H7 (cell line): ENCODE results near the gene FAM174C. TPM values are rescaled to one million over a fixed set of nuclear protein-coding genes. Genes with fewer than 3 reads are reported as not detected.

ENCODE experiments used
- DNase-seq: peaks from one replicate; pipeline ENCODE4 v3.0.0; 2012
- H3K27me3 ChIP-seq: 2 replicates; pipeline ENCODE4 v1.6.0; 2011; ENCODE audit warnings: mild to moderate bottlenecking, low read length; ENCODE audit not compliant: control insufficient read depth, insufficient read depth
- H3K36me3 ChIP-seq: replicated peaks from 2 replicates; pipeline ENCODE4 v1.5.1; 2011; ENCODE audit warnings: low read length; ENCODE audit not compliant: control insufficient read depth, insufficient read depth
- H3K4me3 ChIP-seq: 2 replicates; pipeline ENCODE4 v1.5.1; 2011; ENCODE audit warnings: low read depth, mild to moderate bottlenecking, control low read depth, low read length, moderate library complexity; ENCODE audit not compliant: insufficient read depth
- total RNA-seq: library from RNA; depleted of rRNA; stranded (reverse); fragments of >200 nt; shearing (Covaris generic); gene quantifications from 2 replicates; pipeline ENCODE4 v1.2.3, GENCODE V29; 2014

The FAM174C gene
- total RNA-seq, 1 experiment from 2014 or later, result 83.1 TPM

- DNase-seq, result no peak
- peaks cover 17% of the 10 kb centered on the region for H3K36me3 ChIP-seq
These were observed 23.0 kb upstream of the FAM174C start for GRCh38 chr19:1252221-1252820.

GRCh38 chr19:1252821-1253513, 22.4 kb upstream of the FAM174C start:
- Histone ChIP-seq H3K27me3 (no peaks in the 10 kb centered on the region), H3K4me3 (peak overlapping the region; percentile 93; the same call in 1 of the 2 replicates), H3K36me3 (peaks cover 19% of the 10 kb centered on the region)
- no peak for DNase-seq

More at GRCh38 chr19:1252221-1252820, 23.0 kb upstream of the FAM174C start:
- H3K27me3 ChIP-seq, result no peaks in the 10 kb centered on the region
- H3K4me3 ChIP-seq, result peak overlapping the region; percentile 93

GRCh38 chr19:1253514-1254080, 21.7 kb upstream of the FAM174C start:
- no peaks in the 10 kb centered on the region for H3K27me3 ChIP-seq
- H3K4me3 ChIP-seq, result no peak overlapping the region
- no peak for DNase-seq
- H3K36me3 ChIP-seq, result peaks cover 19% of the 10 kb centered on the region

- Histone ChIP-seq H3K27me3 (no peaks in the 10 kb centered on the region), H3K36me3 (peaks cover 19% of the 10 kb centered on the region), H3K4me3 (no peak overlapping the region)
- no peak for DNase-seq
These were observed 21.2 kb upstream of the FAM174C start for GRCh38 chr19:1254081-1254527.

GRCh38 chr19:1254530-1255185, 20.7 kb upstream of the FAM174C start:
- Histone ChIP-seq H3K4me3 (no peak overlapping the region), H3K27me3 (no peaks in the 10 kb centered on the region), H3K36me3 (peaks cover 19% of the 10 kb centered on the region)
- no peak for DNase-seq

GRCh38 chr19:1255186-1256161, 19.9 kb upstream of the FAM174C start:
- Histone ChIP-seq H3K36me3 (peaks cover 19% of the 10 kb centered on the region), H3K27me3 (no peaks in the 10 kb centered on the region), H3K4me3 (no peak overlapping the region)
- DNase-seq, result no peak

GRCh38 chr19:1256646-1257474, 18.5 kb upstream of the FAM174C start:
- Histone ChIP-seq H3K4me3 (no peak overlapping the region), H3K36me3 (peaks cover 19% of the 10 kb centered on the region), H3K27me3 (no peaks in the 10 kb centered on the region)
- DNase-seq, result no peak

- Histone ChIP-seq H3K4me3 (no peak overlapping the region), H3K36me3 (peaks cover 19% of the 10 kb centered on the region)
- no peak for DNase-seq
These were observed 17.7 kb upstream of the FAM174C start for GRCh38 chr19:1257475-1258162.

GRCh38 chr19:1258163-1258492, 17.2 kb upstream of the FAM174C start:
- no peak for DNase-seq
- Histone ChIP-seq H3K4me3 (no peak overlapping the region), H3K36me3 (peaks cover 19% of the 10 kb centered on the region), H3K27me3 (no peaks in the 10 kb centered on the region)

More at GRCh38 chr19:1257475-1258162, 17.7 kb upstream of the FAM174C start:
- H3K27me3 ChIP-seq, result no peaks in the 10 kb centered on the region

GRCh38 chr19:1258707-1259205, 16.6 kb upstream of the FAM174C start:
- H3K27me3 ChIP-seq, result no peaks in the 10 kb centered on the region
- peaks cover 19% of the 10 kb centered on the region for H3K36me3 ChIP-seq
- DNase-seq, result no peak
- no peak overlapping the region for H3K4me3 ChIP-seq

GRCh38 chr19:1259206-1259875, 16.0 kb upstream of the FAM174C start:
- Histone ChIP-seq H3K4me3 (peak overlapping the region; percentile 3; the same call in 1 of the 2 replicates), H3K27me3 (no peaks in the 10 kb centered on the region), H3K36me3 (peaks cover 20% of the 10 kb centered on the region)
- DNase-seq, result peak; percentile 87
